Lower lobe of right lung (tissue), 2 donors: ENCODE measurements around the gene FGF22. TPM values are rescaled to one million over a fixed set of nuclear protein-coding genes. Genes with fewer than 3 reads are reported as not detected.

Source experiments
- ATAC-seq, 2 donors: fragments of 200-7000 bp; cut with Tn5 transposase; one replicate each; pipeline ENCODE4 v1.9.1; 2020 to 2022; ENCODE audit warnings: mild to moderate bottlenecking in 2 of 2, moderate library complexity in 2 of 2
- DNase-seq: peaks from one replicate; pipeline ENCODE4 v3.0.0-alpha.2; 2020
- H3K27ac ChIP-seq: fragments of 200-600 bp; one replicate; pipeline ENCODE4 v1.8.0; 2022
- H3K27me3 ChIP-seq: fragments of 200-600 bp; one replicate; pipeline ENCODE4 v1.8.0; 2022; ENCODE audit warnings: low read depth
- H3K36me3 ChIP-seq: fragments of 200-600 bp; one replicate; pipeline ENCODE4 v1.8.0; 2022; ENCODE audit warnings: mild to moderate bottlenecking
- H3K4me1 ChIP-seq: fragments of 200-600 bp; one replicate; pipeline ENCODE4 v1.8.0; 2022
- H3K4me3 ChIP-seq: fragments of 200-600 bp; one replicate; pipeline ENCODE4 v1.8.0; 2022; ENCODE audit warnings: mild to moderate bottlenecking
- H3K9me3 ChIP-seq: fragments of 200-600 bp; one replicate; pipeline ENCODE4 v1.8.0; 2022
- intact Hi-C: fragments of 100-400 bp; cut with DNase I; formaldehyde crosslinking; loops from one replicate; pipeline ENCODE4 v1.11.0; 2022
- total RNA-seq: library from RNA; stranded (reverse); fragmentation: NEBNext Ultra II Directional; extraction: Animal tissue kit (Norgen Biotek cat#: 25700); gene quantifications from one replicate; pipeline ENCODE4 v1.2.1, GENCODE V29; 2021
- TF ChIP-seq, protein P1 (sequence below): fragments of 200-600 bp; IDR thresholded peaks from one replicate; pipeline ENCODE4 v1.8.0; 2022; ENCODE audit warnings: antibody characterized with exemption, mild to moderate bottlenecking
- donor health status: DM: no; HTN: yes; CAD: no; lungs with severe emphysema.

The FGF22 gene
- total RNA-seq, 1 donor from 2014 or later = 0.65 TPM

DNA sequence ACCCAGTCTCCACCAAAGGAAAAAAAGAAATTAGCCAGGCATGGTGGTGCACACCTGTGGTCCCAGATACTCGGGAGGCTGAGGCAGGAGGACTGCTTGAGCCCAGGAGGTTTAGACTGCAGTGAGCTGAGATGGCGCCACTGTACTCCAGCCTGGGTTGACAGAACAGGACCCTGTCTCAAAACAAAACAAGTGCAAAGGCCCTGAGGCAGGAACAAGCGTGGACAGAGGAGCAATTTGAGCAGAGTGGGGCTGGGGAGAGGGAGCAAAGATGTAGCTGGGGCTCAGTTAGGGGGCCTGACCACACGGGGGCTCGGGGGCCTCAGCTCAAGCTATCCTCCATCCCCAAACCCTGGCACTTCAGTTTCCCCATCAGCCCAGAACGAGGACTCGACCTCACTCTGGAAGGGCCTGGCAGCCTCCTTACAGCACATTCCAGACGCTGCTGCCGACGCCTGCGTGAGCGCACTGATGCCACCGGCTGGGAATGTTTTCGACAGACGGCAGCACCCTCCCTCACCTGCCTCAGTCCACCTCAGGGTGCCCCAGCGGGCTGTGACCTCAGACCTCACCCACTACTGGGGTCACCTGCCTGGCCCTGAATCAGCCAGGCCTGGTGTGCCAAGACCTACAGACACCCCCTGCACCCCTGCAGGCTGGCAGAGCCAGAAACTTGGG, 4.6 kb upstream of the FGF22 start:
- intact Hi-C loops = no loop called here
- TF ChIP-seq, protein P1, sequence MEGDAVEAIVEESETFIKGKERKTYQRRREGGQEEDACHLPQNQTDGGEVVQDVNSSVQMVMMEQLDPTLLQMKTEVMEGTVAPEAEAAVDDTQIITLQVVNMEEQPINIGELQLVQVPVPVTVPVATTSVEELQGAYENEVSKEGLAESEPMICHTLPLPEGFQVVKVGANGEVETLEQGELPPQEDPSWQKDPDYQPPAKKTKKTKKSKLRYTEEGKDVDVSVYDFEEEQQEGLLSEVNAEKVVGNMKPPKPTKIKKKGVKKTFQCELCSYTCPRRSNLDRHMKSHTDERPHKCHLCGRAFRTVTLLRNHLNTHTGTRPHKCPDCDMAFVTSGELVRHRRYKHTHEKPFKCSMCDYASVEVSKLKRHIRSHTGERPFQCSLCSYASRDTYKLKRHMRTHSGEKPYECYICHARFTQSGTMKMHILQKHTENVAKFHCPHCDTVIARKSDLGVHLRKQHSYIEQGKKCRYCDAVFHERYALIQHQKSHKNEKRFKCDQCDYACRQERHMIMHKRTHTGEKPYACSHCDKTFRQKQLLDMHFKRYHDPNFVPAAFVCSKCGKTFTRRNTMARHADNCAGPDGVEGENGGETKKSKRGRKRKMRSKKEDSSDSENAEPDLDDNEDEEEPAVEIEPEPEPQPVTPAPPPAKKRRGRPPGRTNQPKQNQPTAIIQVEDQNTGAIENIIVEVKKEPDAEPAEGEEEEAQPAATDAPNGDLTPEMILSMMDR = no peak
- no peaks in the 10 kb centered on the region for H3K27me3 ChIP-seq
- H3K27ac ChIP-seq = no peak overlapping the region
- ATAC-seq (peak in 1 of 2 donors; percentile 1), DNase-seq (no peak)
- H3K4me1 ChIP-seq = peaks cover 31% of the 10 kb centered on the region
- peaks cover 9% of the 10 kb centered on the region for H3K36me3 ChIP-seq
- peak overlapping the region; percentile 91 for H3K4me3 ChIP-seq
- no peaks in the 10 kb centered on the region for H3K9me3 ChIP-seq

DNA sequence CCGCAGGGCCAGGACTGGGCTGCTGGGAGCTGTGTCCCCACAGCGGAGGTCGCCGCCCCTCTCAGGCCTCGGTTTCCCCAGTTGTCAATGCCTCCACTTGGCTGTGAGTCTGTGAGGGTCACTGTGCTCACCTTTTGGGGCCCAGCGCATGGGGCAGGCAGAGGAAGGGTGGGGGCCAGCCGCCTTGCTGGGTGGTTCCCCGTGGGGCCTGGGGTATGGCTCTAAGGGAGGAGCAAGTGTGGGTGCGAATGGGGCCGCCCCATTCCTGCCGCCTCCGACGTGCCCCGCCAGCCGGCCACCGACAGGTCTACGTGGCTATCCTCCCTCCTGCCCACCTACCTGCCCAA, 800 bp upstream of the FGF22 start:
- no peaks in the 10 kb centered on the region for H3K36me3 ChIP-seq
- H3K27ac ChIP-seq = no peak overlapping the region
- H3K4me3 ChIP-seq = peak overlapping the region; percentile 50
- intact Hi-C loops = no loop called here
- DNase-seq (no peak), ATAC-seq (no peak)
- H3K4me1 ChIP-seq = peaks cover 24% of the 10 kb centered on the region
- H3K27me3 ChIP-seq = no peaks in the 10 kb centered on the region
- no peaks in the 10 kb centered on the region for H3K9me3 ChIP-seq
- TF ChIP-seq, protein P1 = no peak

DNA sequence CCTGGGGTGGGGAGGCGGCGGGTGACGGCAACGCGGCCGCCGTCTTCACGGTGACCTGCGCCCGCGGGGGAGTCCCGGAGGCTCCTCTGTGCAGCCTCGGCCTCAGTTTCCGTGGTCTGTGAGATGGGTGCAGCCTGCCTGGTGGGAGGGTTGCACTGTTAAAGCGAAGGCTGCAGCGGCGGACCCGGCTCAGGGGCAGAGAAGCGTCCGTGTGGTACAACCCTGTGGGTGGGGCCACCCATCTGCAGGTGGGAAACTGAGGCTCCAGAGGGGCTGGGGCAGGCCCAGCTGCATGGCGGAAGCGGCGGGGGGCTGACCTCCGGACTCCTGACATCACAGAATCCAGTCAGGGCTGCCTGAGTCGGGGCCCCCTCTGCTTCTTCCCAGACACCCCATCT, 481 bp downstream of the FGF22 start:
- Histone ChIP-seq H3K9me3 (no peaks in the 10 kb centered on the region), H3K4me1 (peaks cover 13% of the 10 kb centered on the region), H3K27me3 (no peaks in the 10 kb centered on the region), H3K27ac (no peak overlapping the region), H3K4me3 (peak overlapping the region; percentile 50), H3K36me3 (peaks cover 7% of the 10 kb centered on the region)
- no peak for DNase-seq
- no peak for ATAC-seq
- TF ChIP-seq, protein P1 = no peak
- intact Hi-C loops = no loop called here

DNA sequence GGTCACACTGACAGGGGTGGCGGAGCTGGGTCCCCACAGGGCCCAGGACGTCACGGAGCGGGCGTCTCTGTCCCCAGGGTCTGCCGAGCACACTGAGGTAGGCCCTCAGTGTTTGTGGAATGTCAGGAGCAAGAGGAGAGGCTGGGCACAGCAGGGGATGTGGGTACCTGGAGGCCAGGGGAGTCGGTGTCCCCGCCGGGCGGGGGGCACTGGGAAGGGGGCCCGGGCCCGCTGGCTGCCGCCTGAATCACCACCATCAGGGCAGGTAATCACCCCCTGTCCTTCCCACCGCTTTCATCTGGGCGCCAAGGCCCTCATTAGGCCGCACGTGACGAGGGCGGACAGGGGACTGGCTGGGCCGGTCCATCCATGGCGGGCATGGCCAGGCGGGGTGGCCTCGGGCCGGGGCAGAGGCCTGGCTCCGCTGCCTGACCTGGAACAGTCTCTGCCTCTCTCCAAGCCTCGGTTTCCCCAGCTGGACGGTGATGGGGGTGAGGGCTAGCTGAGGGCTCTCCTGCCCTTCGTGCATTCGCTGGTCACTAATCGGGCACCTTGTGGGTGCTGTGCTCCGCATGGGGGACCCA, 1.0 kb downstream of the FGF22 start:
- Histone ChIP-seq H3K27ac (no peak overlapping the region), H3K4me3 (no peak overlapping the region), H3K4me1 (peaks cover 13% of the 10 kb centered on the region), H3K9me3 (no peaks in the 10 kb centered on the region), H3K27me3 (no peaks in the 10 kb centered on the region), H3K36me3 (peaks cover 9% of the 10 kb centered on the region)
- TF ChIP-seq, protein P1 = no peak
- ATAC-seq (no peak), DNase-seq (no peak)
- intact Hi-C loops = no loop called here

DNA sequence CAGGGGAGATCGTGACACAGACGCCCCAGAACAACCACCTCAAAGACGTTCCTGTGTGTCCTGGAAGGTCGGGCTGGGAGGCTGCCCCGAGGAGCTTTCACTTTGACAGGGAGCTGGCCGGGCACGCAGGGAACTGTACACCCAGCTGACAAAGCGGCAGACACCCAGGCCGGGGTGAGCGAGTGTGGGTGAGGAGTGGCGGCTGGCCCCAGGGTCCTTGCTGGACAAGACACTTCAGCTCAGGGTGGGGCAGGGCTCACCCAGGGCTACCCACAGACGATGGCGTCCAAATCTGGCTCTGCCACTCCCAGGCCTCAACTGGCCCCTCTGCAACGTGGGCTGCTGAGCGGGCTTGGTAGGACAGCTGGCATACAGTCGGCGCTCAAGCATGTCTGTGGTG, 2.0 kb downstream of the FGF22 start:
- intact Hi-C loops = no loop called here
- no peak overlapping the region for H3K27ac ChIP-seq
- DNase-seq = no peak
- TF ChIP-seq, protein P1 = no peak
- H3K36me3 ChIP-seq = peaks cover 19% of the 10 kb centered on the region
- no peak for ATAC-seq
- no peaks in the 10 kb centered on the region for H3K27me3 ChIP-seq
- H3K9me3 ChIP-seq = no peaks in the 10 kb centered on the region
- H3K4me3 ChIP-seq = no peak overlapping the region
- H3K4me1 ChIP-seq = peaks cover 13% of the 10 kb centered on the region
